Body of pancreas (tissue), 4 donors: Measurements from ENCODE around the gene HMGB3. TPM values are rescaled to one million over a fixed set of nuclear protein-coding genes. Genes with fewer than 3 reads are reported as not detected.

Experiments used
- ATAC-seq: fragments of 150-250 bp; one replicate; pipeline ENCODE4 v1.9.1; 2016
- DNase-seq, 4 donors: peaks; one replicate each; pipeline ENCODE4 v3.0.0-alpha.2; 2019
- H3K27ac ChIP-seq, 4 donors: fragments of 200-600 bp; sonication (generic); 1 replicate in 3 of 4; 2 replicates in 1 of 4; pipeline versions ENCODE4 v1.5.1 to v1.6.1; 2016 to 2019; ENCODE audit warnings: mild to moderate bottlenecking in 1 of 4, mixed read lengths in 1 of 4, moderate library complexity in 1 of 4
- H3K27me3 ChIP-seq, 2 donors: fragments of 200-600 bp; sonication (generic); one replicate each; pipeline ENCODE4 v1.6.0; 2016; ENCODE audit warnings: mild to moderate bottlenecking in 1 of 2
- H3K36me3 ChIP-seq, 2 donors: fragments of 200-600 bp; sonication (generic); replicated peaks in 1 of 2; 2 replicates each; pipeline ENCODE4 v1.5.1; 2016; ENCODE audit warnings: low read depth in 2 of 2; ENCODE audit not compliant: insufficient read depth in 1 of 2
- H3K4me1 ChIP-seq: fragments of 200-600 bp; sonication (generic); one replicate; pipeline ENCODE4 v1.6.0; 2016
- H3K4me3 ChIP-seq, 2 donors: fragments of 200-600 bp; sonication (generic); 1 replicate in 1 of 2; 2 replicates in 1 of 2; pipeline ENCODE4 v1.5.1; 2016 to 2019
- H3K9me3 ChIP-seq, 3 donors: fragments of 200-600 bp; sonication (generic); 1 replicate in 2 of 3; 2 replicates in 1 of 3; pipeline ENCODE4 v1.5.1; 2016
- POLR2A ChIP-seq, 3 donors: fragments of 450-650 bp; IDR thresholded peaks; one replicate each; pipeline ENCODE4 v1.6.1; 2016; ENCODE audit warnings: antibody characterized with exemption in 3 of 3, mild to moderate bottlenecking in 2 of 3
- WGBS, 2 donors: methylation state at CpG; one replicate each; pipeline ENCODE4 v1.1.5; 2017; 5-methylcytosine and 5-hydroxymethylcytosine counted together
- intact Hi-C: fragments of 100-400 bp; cut with DNase I; formaldehyde crosslinking; loops from one replicate; pipeline ENCODE4 v1.15.1; 2023
- total RNA-seq, 2 donors: library from RNA; depleted of rRNA; stranded (reverse); fragments of >200 nt; gene quantifications; one replicate each; pipeline ENCODE4 v1.1.0, GENCODE V29; 2016
- TF ChIP-seq, protein P1 (sequence below), 7 experiments: fragments of 450-650 bp in 4 of 7; fragments of 200-600 bp in 3 of 7; sonication (generic) in 3 of 7; IDR thresholded peaks; one replicate each; pipeline ENCODE4 v1.5.1; 2016 to 2019; ENCODE audit warnings: antibody characterized with exemption in 7 of 7

Gene HMGB3
- total RNA-seq, 2 donors from 2014 or later: 1.3 to 1.6 TPM

DNA sequence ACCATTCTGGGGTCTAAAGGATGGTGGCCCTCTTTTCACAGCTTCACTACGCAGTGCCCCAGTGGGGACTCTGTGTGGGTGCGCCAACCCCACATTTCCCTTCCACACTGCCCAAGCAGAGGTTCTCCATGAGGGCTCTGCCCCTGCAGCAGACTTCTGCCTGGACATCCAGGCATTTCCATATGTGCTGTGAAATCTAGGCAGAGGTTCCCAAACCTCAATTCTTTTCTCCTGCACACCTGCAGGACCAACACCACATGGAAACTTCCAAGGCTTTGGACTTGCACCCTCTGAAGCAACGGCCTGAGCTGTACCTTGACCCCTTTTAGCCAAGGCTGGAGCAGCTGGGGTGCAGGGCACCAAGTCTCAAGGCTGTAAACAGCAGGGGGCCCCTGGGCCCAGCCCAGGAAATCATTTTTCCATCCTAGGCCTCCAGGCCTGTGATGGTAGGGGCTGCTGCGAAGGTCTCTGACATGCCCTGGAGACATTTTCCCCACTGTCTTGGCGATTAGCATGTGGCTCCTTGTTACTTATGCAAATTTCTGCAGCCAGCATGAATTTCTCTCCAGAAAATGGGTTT, 30.1 kb downstream of the HMGB3 start:
- WGBS, 2 donors: 85 to 100% methylated on average over 1 to 4 of the region's 5 CpGs

DNA sequence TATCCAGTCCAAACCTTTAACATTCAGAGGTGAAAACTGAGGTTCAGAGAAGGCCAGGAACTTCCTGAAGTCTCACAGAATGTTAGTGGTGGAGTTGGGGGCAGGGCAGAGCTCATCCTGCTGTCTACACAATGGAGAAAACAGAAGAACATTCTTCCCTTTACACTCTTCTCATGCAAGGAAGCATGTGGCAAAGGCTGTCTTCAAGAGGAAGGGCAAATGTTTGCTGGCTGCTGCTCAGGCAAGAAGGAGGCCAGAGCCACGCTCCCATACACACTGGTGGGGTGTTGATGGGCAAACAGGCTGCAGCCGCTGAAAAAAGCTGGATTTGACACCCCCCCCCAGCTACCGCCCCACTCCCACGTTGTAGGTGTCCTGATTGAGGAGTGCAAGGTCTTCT, 32.5 kb downstream of the HMGB3 start:
- no peak overlapping the region for H3K4me3 ChIP-seq
- no peak for DNase-seq
- intact Hi-C loops: no loop called here
- WGBS, 2 donors: 49% methylated on average over 4 of the region's 4 CpGs; no CpG with 5 or more reads in 1 of the 2 donors
- no peaks in the 10 kb centered on the region for H3K36me3 ChIP-seq
- ATAC-seq: no peak
- no peak overlapping the region for H3K27ac ChIP-seq
- TF ChIP-seq POLR2A (IDR thresholded peaks at IDR 0.05): no peak
- H3K9me3 ChIP-seq: no peaks in the 10 kb centered on the region
- H3K4me1 ChIP-seq: no peaks in the 10 kb centered on the region
- H3K27me3 ChIP-seq: no peaks in the 10 kb centered on the region

More for the DNA sequence above, 30.1 kb downstream of the HMGB3 start:
- H3K27me3 ChIP-seq: no peaks in the 10 kb centered on the region
- no peaks in the 10 kb centered on the region for H3K36me3 ChIP-seq
- intact Hi-C loops: no loop called here
- ATAC-seq (no peak), DNase-seq (no peak)
- no peak overlapping the region for H3K4me3 ChIP-seq
- TF ChIP-seq, protein P1, sequence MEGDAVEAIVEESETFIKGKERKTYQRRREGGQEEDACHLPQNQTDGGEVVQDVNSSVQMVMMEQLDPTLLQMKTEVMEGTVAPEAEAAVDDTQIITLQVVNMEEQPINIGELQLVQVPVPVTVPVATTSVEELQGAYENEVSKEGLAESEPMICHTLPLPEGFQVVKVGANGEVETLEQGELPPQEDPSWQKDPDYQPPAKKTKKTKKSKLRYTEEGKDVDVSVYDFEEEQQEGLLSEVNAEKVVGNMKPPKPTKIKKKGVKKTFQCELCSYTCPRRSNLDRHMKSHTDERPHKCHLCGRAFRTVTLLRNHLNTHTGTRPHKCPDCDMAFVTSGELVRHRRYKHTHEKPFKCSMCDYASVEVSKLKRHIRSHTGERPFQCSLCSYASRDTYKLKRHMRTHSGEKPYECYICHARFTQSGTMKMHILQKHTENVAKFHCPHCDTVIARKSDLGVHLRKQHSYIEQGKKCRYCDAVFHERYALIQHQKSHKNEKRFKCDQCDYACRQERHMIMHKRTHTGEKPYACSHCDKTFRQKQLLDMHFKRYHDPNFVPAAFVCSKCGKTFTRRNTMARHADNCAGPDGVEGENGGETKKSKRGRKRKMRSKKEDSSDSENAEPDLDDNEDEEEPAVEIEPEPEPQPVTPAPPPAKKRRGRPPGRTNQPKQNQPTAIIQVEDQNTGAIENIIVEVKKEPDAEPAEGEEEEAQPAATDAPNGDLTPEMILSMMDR (IDR thresholded peaks at IDR 0.05): no peak
- TF ChIP-seq POLR2A (IDR thresholded peaks at IDR 0.05): no peak
- H3K27ac ChIP-seq: no peak overlapping the region
- H3K9me3 ChIP-seq: no peaks in the 10 kb centered on the region
- H3K4me1 ChIP-seq: no peaks in the 10 kb centered on the region

GRCh38 chrX:151019856-151020255, 36.7 kb downstream of the HMGB3 start:
- intact Hi-C loops: no loop called here
- Histone ChIP-seq H3K4me3 (no peak overlapping the region), H3K27ac (no peak overlapping the region), H3K9me3 (no peaks in the 10 kb centered on the region), H3K36me3 (no peaks in the 10 kb centered on the region), H3K27me3 (no peaks in the 10 kb centered on the region), H3K4me1 (no peaks in the 10 kb centered on the region)
- WGBS, 2 donors: 44 to 65% methylated on average over 2 of the region's 2 CpGs
- TF ChIP-seq, protein P1 (IDR thresholded peaks at IDR 0.05): no peak
- TF ChIP-seq POLR2A (IDR thresholded peaks at IDR 0.05): no peak
- DNase-seq (no peak), ATAC-seq (no peak)

GRCh38 chrX:151030845-151031244, 47.7 kb downstream of the HMGB3 start:
- TF ChIP-seq, protein P1 (IDR thresholded peaks at IDR 0.05): no peak
- no peak for TF ChIP-seq POLR2A (IDR thresholded peaks at IDR 0.05)
- H3K36me3 ChIP-seq: no peaks in the 10 kb centered on the region
- DNase-seq (no peak), ATAC-seq (no peak)
- no peaks in the 10 kb centered on the region for H3K4me1 ChIP-seq
- H3K9me3 ChIP-seq: no peaks in the 10 kb centered on the region
- H3K27me3 ChIP-seq: no peaks in the 10 kb centered on the region
- H3K27ac ChIP-seq: no peak overlapping the region
- no peak overlapping the region for H3K4me3 ChIP-seq
- intact Hi-C loops: no loop called here

GRCh38 chrX:151031391-151031975, 48.3 kb downstream of the HMGB3 start:
- 57 to 78% methylated on average over 5 to 7 of the region's 7 CpGs for WGBS, 2 donors
- Histone ChIP-seq H3K27me3 (no peaks in the 10 kb centered on the region), H3K36me3 (no peaks in the 10 kb centered on the region), H3K9me3 (no peaks in the 10 kb centered on the region), H3K4me1 (no peaks in the 10 kb centered on the region), H3K27ac (no peak overlapping the region), H3K4me3 (no peak overlapping the region)
- TF ChIP-seq, protein P1 (IDR thresholded peaks at IDR 0.05): no peak
- no peak for TF ChIP-seq POLR2A (IDR thresholded peaks at IDR 0.05)
- ATAC-seq (no peak), DNase-seq (no peak)
- intact Hi-C loops: no loop called here
